Tibial artery (tissue), 4 donors: ENCODE measurements around the gene ACVR2A.

ENCODE experiments used
- DNase-seq, 2 donors: peaks; one replicate each; pipeline ENCODE4 v3.0.0-alpha.2; 2019
- H3K27ac ChIP-seq, 2 donors: fragments of 200-600 bp; sonication (generic) in 1 of 2; 1 replicate in 1 of 2; 2 replicates in 1 of 2; pipeline ENCODE4 v1.5.1; 2018 to 2019; ENCODE audit warnings: mild to moderate bottlenecking in 1 of 2
- H3K27me3 ChIP-seq, 2 donors: fragments of 200-600 bp; sonication (generic) in 1 of 2; one replicate each; pipeline versions ENCODE4 v1.5.1 to v1.6.0; 2016 to 2019
- H3K36me3 ChIP-seq, 3 donors: fragments of 200-600 bp; sonication (generic) in 2 of 3; one replicate each; pipeline ENCODE4 v1.5.1; 2016 to 2019; ENCODE audit warnings: mild to moderate bottlenecking in 2 of 3
- H3K4me1 ChIP-seq, 4 donors: fragments of 200-600 bp; sonication (generic) in 2 of 4; 1 replicate in 3 of 4; 2 replicates in 1 of 4; pipeline ENCODE4 v1.5.1; 2016 to 2019
- H3K4me3 ChIP-seq, 2 donors: fragments of 200-600 bp; sonication (generic) in 1 of 2; 1 replicate in 1 of 2; 2 replicates in 1 of 2; pipeline ENCODE4 v1.5.1; 2018 to 2019; ENCODE audit warnings: mild to moderate bottlenecking in 2 of 2
- H3K9me3 ChIP-seq, 3 donors: fragments of 200-600 bp; sonication (generic) in 1 of 3; one replicate each; pipeline ENCODE4 v1.5.1; 2016 to 2019
- CTCF ChIP-seq, 2 experiments: fragments of 200-600 bp in 1 of 2; fragments of 450-650 bp in 1 of 2; IDR thresholded peaks; one replicate each; pipeline ENCODE4 v1.5.1; 2017 to 2019; ENCODE audit warnings: antibody characterized with exemption in 2 of 2, mild to moderate bottlenecking in 1 of 2, moderate library complexity in 1 of 2
- intact Hi-C: fragments of 100-400 bp; cut with DNase I; formaldehyde crosslinking; loops from one replicate; pipeline ENCODE4 v1.15.0; 2023; ENCODE audit warnings: low total_unique reads

ACVR2A gene

GRCh38 chr2:147968571-147968970, 123.7 kb downstream of the ACVR2A start:
- intact Hi-C loops: no loop called here
- DNase-seq: no peak
- H3K36me3 ChIP-seq: peaks cover 7 to 11% (median 8%) of the 10 kb centered on the region in 3 donors
- H3K4me1 ChIP-seq: no peaks in the 10 kb centered on the region
- no peak overlapping the region for H3K27ac ChIP-seq
- no peak for TF ChIP-seq CTCF (IDR thresholded peaks at IDR 0.05)
- peaks cover 0 to 4% (median 0%) of the 10 kb centered on the region in 3 donors for H3K9me3 ChIP-seq
- no peak overlapping the region for H3K4me3 ChIP-seq
- H3K27me3 ChIP-seq: no peaks in the 10 kb centered on the region

DNA sequence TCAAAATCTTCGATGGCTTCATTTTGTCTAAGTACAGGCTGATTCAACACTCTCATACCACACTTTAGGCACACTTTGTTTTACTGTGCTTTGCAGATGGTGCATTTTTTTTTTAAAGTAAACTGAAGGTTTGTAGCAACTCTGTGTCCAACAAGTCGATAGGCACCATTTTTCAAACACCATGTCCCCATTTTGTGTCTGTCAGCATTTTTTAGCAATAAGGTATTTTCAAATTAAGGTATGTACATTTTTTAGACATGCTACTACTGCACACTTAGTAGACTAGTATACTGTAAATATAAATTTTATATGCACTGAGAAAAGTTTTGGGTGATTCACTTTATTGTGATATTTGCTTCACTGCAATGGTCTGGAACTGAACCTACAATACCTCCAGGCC, 131.3 kb downstream of the ACVR2A start:
- intact Hi-C loops: no loop called here
- no peak for TF ChIP-seq CTCF (IDR thresholded peaks at IDR 0.05)
- Histone ChIP-seq H3K9me3 (no peaks in the 10 kb centered on the region), H3K36me3 (peaks cover 0 to 5% (median 4%) of the 10 kb centered on the region in 3 donors), H3K4me1 (peaks cover 0 to 5% (median 0%) of the 10 kb centered on the region in 4 donors), H3K4me3 (no peak overlapping the region), H3K27me3 (no peaks in the 10 kb centered on the region), H3K27ac (no peak overlapping the region)
- DNase-seq: no peak

GRCh38 chr2:147977679-147978078, 132.8 kb downstream of the ACVR2A start:
- H3K27me3 ChIP-seq: no peaks in the 10 kb centered on the region
- intact Hi-C loops: no loop called here
- H3K9me3 ChIP-seq: no peaks in the 10 kb centered on the region
- peaks cover 0 to 4% (median 0%) of the 10 kb centered on the region in 3 donors for H3K36me3 ChIP-seq
- H3K27ac ChIP-seq: no peak overlapping the region
- no peak overlapping the region for H3K4me3 ChIP-seq
- DNase-seq: no peak
- no peak for TF ChIP-seq CTCF (IDR thresholded peaks at IDR 0.05)
- H3K4me1 ChIP-seq: peaks cover 0 to 5% (median 0%) of the 10 kb centered on the region in 4 donors
